Measurements from ENCODE around the gene AP1M1.
A peak's percentile ranks its signal among the peaks of the same experiment; 100 is the strongest.

Gene AP1M1

DNA sequence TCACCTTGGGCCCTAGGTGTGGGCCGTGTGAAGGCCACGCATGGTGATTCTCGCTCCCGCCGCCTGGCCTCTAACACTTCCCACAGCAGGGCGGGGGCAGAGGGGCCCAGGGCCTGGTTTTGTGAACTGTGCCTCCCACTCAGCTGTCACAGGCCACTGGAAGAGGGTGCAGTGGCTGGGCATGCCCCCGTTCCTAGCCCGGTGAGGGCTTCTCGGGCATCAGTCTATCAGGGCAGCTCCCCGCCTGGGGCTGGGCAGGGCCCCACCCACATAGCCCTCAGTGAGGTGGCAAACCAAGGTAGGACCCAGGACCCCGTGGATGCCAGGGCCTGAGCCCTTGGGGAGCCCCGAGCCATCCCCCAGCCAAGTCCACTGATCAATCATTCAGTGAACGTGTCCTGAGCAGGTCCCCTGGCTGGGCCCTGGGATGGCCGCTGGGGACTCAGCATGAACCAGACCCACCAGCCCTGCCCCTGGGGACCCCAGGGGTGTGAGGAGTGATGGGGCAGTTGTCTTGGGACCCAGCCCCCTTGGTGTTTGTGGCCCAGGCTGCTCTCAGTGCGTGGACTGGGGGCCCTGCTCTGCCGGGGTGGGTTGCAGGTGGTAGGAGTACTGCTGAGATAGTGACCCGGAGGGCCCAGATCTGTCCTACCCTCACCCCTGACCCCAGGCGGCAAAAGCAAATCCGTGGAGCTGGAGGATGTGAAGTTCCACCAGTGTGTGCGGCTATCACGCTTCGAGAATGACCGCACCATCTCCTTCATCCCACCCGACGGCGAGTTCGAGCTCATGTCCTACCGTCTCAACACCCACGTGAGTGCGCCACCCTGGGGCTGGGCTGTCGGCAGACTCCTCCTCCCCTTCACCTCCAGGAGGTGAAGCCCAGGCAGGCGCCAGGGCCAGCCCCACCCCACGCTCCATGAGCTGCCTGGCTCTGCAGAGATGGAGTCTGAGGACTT, 29.4 kb downstream of the AP1M1 start:
- peaks cover 4% of the 10 kb centered on the region for H3K9me3 ChIP-seq (ENCODE audit: insufficient read depth, low read length)
- no peak for DNase-seq (ENCODE audit: low read depth, low spot score)
- no peaks in the 10 kb centered on the region for H3K4me1 ChIP-seq (ENCODE audit: insufficient read depth, insufficient read length)
- TF ChIP-seq ZNF274 (IDR thresholded peaks at IDR 0.05; ENCODE audit: low read depth, low read length) = no peak
- TF ChIP-seq YY1 (IDR thresholded peaks at IDR 0.05; ENCODE audit: insufficient read depth, insufficient read length) = no peak
- no peak for TF ChIP-seq SUZ12 (IDR thresholded peaks at IDR 0.05; ENCODE audit: extremely low read depth, insufficient read depth, insufficient read length)
- no peaks in the 10 kb centered on the region for H3K27me3 ChIP-seq (ENCODE audit: insufficient read depth, insufficient read length)
- H3K4me3 ChIP-seq (ENCODE audit: insufficient read length, low read depth) = no peak overlapping the region
- H3K36me3 ChIP-seq (ENCODE audit: insufficient read depth, insufficient read length, low read length) = peaks cover 84% of the 10 kb centered on the region
- no peak overlapping the region for H3K9ac ChIP-seq (ENCODE audit: insufficient read length, low read depth)

GRCh38 chr19:16227837-16228636, 30.3 kb downstream of the AP1M1 start:
- DNase-seq (ENCODE audit: low read depth, low spot score) = no peak
- no peak overlapping the region for H3K4me3 ChIP-seq (ENCODE audit: insufficient read length, low read depth)
- H3K36me3 ChIP-seq (ENCODE audit: insufficient read depth, insufficient read length, low read length) = peaks cover 87% of the 10 kb centered on the region
- H3K9me3 ChIP-seq (ENCODE audit: insufficient read depth, low read length) = no peaks in the 10 kb centered on the region
- peak overlapping the region; percentile 7 for H3K9ac ChIP-seq (ENCODE audit: insufficient read length, low read depth)
- H3K27me3 ChIP-seq (ENCODE audit: insufficient read depth, insufficient read length) = no peaks in the 10 kb centered on the region
- peaks cover 2% of the 10 kb centered on the region for H3K4me1 ChIP-seq (ENCODE audit: insufficient read depth, insufficient read length)
- TF ChIP-seq SUZ12 (IDR thresholded peaks at IDR 0.05; ENCODE audit: extremely low read depth, insufficient read depth, insufficient read length) = no peak
- TF ChIP-seq YY1 (IDR thresholded peaks at IDR 0.05; ENCODE audit: insufficient read depth, insufficient read length) = no peak
- no peak for TF ChIP-seq ZNF274 (IDR thresholded peaks at IDR 0.05; ENCODE audit: low read depth, low read length)

- no peaks in the 10 kb centered on the region for H3K27me3 ChIP-seq (ENCODE audit: insufficient read depth, insufficient read length)
- TF ChIP-seq ZNF274 (IDR thresholded peaks at IDR 0.05; ENCODE audit: low read depth, low read length) = no peak
- no peak for TF ChIP-seq YY1 (IDR thresholded peaks at IDR 0.05; ENCODE audit: insufficient read depth, insufficient read length)
- TF ChIP-seq SUZ12 (IDR thresholded peaks at IDR 0.05; ENCODE audit: extremely low read depth, insufficient read depth, insufficient read length) = no peak
- H3K9me3 ChIP-seq (ENCODE audit: insufficient read depth, low read length) = no peaks in the 10 kb centered on the region
- H3K36me3 ChIP-seq (ENCODE audit: insufficient read depth, insufficient read length, low read length) = peaks cover 87% of the 10 kb centered on the region
- peaks cover 2% of the 10 kb centered on the region for H3K4me1 ChIP-seq (ENCODE audit: insufficient read depth, insufficient read length)
- no peak for DNase-seq (ENCODE audit: low read depth, low spot score)
- no peak overlapping the region for H3K9ac ChIP-seq (ENCODE audit: insufficient read length, low read depth)
- H3K4me3 ChIP-seq (ENCODE audit: insufficient read length, low read depth) = no peak overlapping the region
Measured at GRCh38 chr19:16228637-16229321, 31.1 kb downstream of the AP1M1 start.

DNA sequence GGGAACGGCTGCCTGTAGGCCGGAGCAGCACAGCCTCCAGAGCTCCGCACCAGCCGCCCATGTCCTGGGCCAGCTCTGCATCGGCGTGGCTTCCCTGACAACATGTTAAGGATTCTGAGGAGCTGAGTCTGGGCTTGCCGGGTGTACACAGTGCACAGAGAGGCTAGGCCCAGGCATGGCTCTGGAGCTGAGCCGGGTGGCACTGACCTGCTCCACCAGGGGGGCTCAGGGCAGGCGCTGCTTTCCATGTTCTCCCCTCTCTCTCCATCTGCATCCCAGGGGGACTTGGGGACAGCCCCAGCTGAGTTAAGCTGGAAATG, 31.6 kb downstream of the AP1M1 start:
- Histone ChIP-seq H3K4me1 (ENCODE audit: insufficient read depth, insufficient read length) (peaks cover 2% of the 10 kb centered on the region), H3K9me3 (ENCODE audit: insufficient read depth, low read length) (no peaks in the 10 kb centered on the region), H3K9ac (ENCODE audit: insufficient read length, low read depth) (no peak overlapping the region), H3K36me3 (ENCODE audit: insufficient read depth, insufficient read length, low read length) (peaks cover 87% of the 10 kb centered on the region), H3K27me3 (ENCODE audit: insufficient read depth, insufficient read length) (no peaks in the 10 kb centered on the region), H3K4me3 (ENCODE audit: insufficient read length, low read depth) (no peak overlapping the region)
- TF ChIP-seq SUZ12 (IDR thresholded peaks at IDR 0.05; ENCODE audit: extremely low read depth, insufficient read depth, insufficient read length) (no peak), ZNF274 (IDR thresholded peaks at IDR 0.05; ENCODE audit: low read depth, low read length) (no peak), YY1 (IDR thresholded peaks at IDR 0.05; ENCODE audit: insufficient read depth, insufficient read length) (no peak)
- DNase-seq (ENCODE audit: low read depth, low spot score) = no peak

GRCh38 chr19:16232127-16232526, 34.4 kb downstream of the AP1M1 start:
- Histone ChIP-seq H3K36me3 (ENCODE audit: insufficient read depth, insufficient read length, low read length) (peaks cover 87% of the 10 kb centered on the region), H3K4me1 (ENCODE audit: insufficient read depth, insufficient read length) (peaks cover 8% of the 10 kb centered on the region), H3K9ac (ENCODE audit: insufficient read length, low read depth) (no peak overlapping the region), H3K4me3 (ENCODE audit: insufficient read length, low read depth) (no peak overlapping the region), H3K9me3 (ENCODE audit: insufficient read depth, low read length) (no peaks in the 10 kb centered on the region), H3K27me3 (ENCODE audit: insufficient read depth, insufficient read length) (no peaks in the 10 kb centered on the region)
- DNase-seq (ENCODE audit: low read depth, low spot score) = no peak
- no peak for TF ChIP-seq YY1 (IDR thresholded peaks at IDR 0.05; ENCODE audit: insufficient read depth, insufficient read length)
- no peak for TF ChIP-seq ZNF274 (IDR thresholded peaks at IDR 0.05; ENCODE audit: low read depth, low read length)

- no peaks in the 10 kb centered on the region for H3K27me3 ChIP-seq (ENCODE audit: insufficient read depth, insufficient read length)
- H3K4me3 ChIP-seq (ENCODE audit: insufficient read length, low read depth) = no peak overlapping the region
- no peak overlapping the region for H3K9ac ChIP-seq (ENCODE audit: insufficient read length, low read depth)
- H3K36me3 ChIP-seq (ENCODE audit: insufficient read depth, insufficient read length, low read length) = peaks cover 83% of the 10 kb centered on the region
- H3K9me3 ChIP-seq (ENCODE audit: insufficient read depth, low read length) = no peaks in the 10 kb centered on the region
- TF ChIP-seq ZNF274 (IDR thresholded peaks at IDR 0.05; ENCODE audit: low read depth, low read length) (no peak), YY1 (IDR thresholded peaks at IDR 0.05; ENCODE audit: insufficient read depth, insufficient read length) (no peak), SUZ12 (IDR thresholded peaks at IDR 0.05; ENCODE audit: extremely low read depth, insufficient read depth, insufficient read length) (no peak)
- DNase-seq (ENCODE audit: low read depth, low spot score) = no peak
- H3K4me1 ChIP-seq (ENCODE audit: insufficient read depth, insufficient read length) = peaks cover 8% of the 10 kb centered on the region
Measured at GRCh38 chr19:16232568-16232967, 34.9 kb downstream of the AP1M1 start.

Data from NT2/D1 (cell line).